A549 treated with GW870086 at 1 μM for 4 hours (cell line): ENCODE results near the gene NHS. TPM values are rescaled to one million over a fixed set of nuclear protein-coding genes. Genes with fewer than 3 reads are reported as not detected.

ENCODE experiments used
- total RNA-seq: library from RNA; stranded (reverse); fragments of 200-300 nt; extraction: Qiagen RNA extraction; gene quantifications from 5 replicates; pipeline ENCODE4 v1.2.3, GENCODE V29; 2022; ENCODE audit warnings: low read depth

NHS gene
- total RNA-seq, result 1.7 to 3.2 TPM (median 2.4 TPM) in 5 replicates

DNA sequence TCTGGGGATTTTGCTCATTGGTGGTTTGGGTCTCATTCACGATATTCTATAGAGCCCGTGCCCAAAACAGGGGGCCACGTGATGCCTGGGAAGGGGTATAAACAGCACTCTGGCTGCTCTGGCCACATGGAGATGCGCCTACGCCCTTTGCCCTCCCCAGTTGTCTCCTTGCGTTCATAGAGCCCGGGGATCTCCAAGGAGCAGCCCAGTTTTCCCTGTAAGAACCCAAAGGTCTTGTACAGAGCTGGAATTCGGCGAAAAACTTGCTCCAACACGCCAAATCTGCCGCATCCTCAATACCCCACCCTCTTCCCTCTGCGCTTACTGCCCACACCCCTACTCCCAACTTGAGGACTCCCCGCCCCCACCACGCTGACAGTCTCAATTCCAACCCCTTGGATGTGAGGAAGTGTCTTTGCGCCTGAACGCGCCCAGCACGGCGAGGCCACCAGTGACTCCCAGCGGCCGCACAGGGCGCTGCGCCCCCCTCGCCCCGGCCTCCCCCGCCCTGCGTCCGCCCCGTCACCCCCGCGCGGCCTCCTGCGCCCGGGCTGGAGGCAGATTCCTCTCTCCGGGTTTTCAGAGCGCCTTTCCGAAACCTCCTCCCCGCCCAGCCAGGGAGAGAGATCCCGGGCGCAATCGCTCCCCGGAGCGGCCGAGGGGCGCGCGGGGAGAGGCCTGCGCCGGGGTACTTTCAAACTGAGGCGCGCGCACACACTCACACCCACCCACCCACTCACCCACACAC, at the start of gene NHS:
TSS of gene NHS (plus strand) at position 582 of the 748 bp plus-strand sequence. CDS start 558 bp downstream, outside the sequence.

DNA sequence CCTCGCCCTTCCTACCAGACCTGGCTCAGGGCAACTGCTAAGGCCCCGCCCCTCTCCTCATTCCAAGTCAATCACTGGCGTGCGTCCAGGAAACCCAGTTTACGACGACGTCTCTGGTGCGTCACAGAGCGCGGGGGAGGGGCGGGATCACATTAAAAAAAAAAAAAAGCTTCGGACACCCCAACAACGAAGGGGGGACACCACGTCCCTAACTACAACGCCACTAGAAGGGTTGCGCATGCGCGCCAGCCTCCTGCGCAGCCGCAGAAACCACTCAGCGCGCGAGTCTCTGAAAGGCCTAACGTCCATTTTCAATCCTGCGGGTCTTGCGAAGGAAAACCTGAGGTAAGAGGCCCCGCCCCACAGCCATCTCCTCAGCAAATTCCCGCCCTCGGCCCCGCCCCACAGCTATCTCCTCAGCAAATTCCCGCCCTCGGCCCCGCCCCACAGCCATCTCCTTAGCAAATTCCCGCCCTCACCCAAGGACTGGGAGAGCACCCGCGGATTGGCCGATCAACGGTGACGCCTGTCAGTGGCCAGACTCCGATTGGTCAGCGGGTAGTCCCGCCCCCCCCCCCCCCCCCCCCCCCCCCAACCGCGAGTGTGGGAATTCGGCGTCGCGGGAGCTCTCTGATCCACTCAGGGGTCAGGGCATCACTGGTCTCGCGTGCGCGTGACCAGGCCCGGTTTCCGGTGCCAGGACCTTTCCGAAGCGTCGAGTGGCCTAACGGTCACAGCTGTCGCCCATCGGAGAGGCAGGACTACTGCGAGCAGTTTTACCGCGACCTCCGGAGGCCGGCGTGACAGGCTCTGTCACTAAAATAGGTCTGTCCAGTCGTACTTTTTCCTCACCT, 362.1 kb downstream of the NHS start, which contains the start of gene SCML1:
TSS of gene SCML1 (plus strand) at position 638 of the 854 bp plus-strand sequence. CDS start 6,694 bp downstream, outside the sequence.

